DMS 273 (cell line): ENCODE data around the gene PLAAT5.
"Not testable (repeated sequence)": the region's sequence is repeated elsewhere in the genome, so short reads cannot be mapped to it uniquely, and the experiment has no call there.

ENCODE experiments used
- DNase-seq: peaks from one replicate; lab custom pipeline; 2025; ENCODE audit not compliant: unreplicated experiment; lab: John Stamatoyannopoulos, UW

PLAAT5 gene

DNA sequence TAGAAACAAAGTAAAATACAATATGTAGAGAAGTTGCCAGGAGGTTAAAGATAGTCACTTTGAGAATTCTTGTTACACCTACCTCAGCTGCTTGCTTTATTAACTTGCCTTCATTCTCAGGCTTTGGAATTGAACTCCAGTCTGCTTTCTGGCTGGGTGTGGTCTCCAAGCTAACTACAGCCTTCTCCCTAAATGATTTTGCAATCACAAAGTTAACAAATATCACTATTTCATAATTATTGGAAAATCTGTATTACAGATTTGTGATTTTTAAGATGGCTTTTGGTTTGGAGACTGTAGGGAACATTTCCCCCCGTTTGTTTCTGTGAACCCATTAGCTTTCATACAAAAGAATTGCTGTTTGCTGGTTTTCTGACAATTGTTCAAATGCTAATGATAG is 2.2 kb downstream of the PLAAT5 start:
- DNase-seq, result no peak

DNA sequence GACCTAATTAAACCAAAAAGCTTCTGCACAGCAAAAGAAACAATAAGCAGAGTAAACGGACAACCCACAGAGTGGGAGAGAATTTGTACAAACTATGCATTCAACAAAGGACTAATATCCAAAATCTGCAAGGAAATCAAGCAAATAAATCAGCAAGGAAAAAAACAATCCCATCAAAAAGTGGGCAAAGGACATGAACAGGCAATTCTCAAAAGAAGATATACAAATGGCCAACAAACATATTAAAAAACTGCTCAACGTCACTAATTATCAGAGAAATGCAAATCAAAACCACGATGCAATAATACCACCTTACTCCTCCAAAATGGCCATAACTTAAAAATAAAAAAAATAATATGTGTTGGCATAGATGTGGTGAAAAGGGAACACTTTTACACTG is 5.2 kb downstream of the PLAAT5 start:
- DNase-seq, result no peak

DNA sequence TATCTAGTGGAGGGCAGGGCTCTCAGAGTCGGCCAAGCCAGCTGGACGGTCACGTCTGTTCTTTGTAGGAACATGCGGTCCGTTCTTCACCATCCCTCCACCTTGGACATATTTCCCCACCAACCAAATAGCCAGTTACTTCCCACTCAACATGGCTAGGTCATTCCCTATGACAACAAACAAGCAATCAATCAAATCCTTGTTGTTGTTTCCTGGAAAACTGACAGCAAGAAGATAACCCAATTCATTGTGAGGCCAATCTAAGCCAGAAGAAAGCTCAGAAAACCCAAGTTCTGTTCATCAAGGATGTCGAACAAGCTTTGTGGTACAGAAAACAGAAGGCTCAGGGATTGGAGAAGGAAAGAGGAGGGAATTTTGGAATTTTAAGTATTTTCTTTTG is 10.9 kb downstream of the PLAAT5 start:
- DNase-seq, result no peak

- peak; percentile 78 for DNase-seq
Measured at GRCh38 chr11:63478896-63479295, 12.1 kb downstream of the PLAAT5 start.

DNA sequence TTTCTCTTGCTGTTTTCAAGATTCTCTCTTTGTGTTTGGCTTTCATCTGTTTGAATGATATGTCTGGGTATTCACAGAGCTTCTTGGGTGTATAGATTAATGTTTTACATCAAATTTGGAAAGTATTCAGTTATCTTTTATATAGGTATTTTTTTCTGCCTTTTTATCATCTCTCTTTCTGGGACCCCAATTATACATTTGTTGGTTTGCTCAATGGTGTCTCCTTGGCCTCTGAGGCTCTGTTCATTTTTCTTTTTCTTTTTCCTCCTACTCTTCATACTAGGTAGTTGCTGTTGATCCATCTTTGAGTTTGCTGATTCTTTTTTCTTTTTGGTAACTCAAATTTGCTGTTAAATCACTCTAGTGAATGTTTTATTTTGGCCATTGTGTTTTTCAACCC is 14.3 kb downstream of the PLAAT5 start:
- no peak for DNase-seq

GRCh38 chr11:63472372-63472771 is 18.6 kb downstream of the PLAAT5 start:
- DNase-seq, result no peak

GRCh38 chr11:63470311-63470710 is 20.7 kb downstream of the PLAAT5 start:
- DNase-seq, result no peak

DNA sequence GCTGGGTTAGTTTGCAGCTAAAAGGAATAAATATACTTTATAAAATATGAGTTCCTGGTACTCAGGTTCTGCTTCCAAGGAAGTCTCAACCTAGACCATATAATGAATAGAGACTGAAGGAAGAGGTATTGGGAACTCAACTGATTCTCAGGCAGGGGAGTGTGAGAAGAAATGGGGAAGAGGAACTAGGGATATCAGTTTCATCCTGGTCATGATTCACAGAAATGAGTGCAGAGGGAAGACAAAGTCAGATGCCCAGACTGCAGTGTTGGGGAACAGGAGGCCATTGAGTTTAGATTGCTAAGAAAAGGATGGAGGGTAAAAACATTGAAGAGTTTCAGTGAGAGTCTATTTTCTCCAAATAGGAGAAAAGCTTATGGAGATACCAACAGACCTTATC is 28.8 kb downstream of the PLAAT5 start:
- DNase-seq, result no peak

- DNase-seq, result no peak
Measured at GRCh38 chr11:63459586-63459985, 31.4 kb downstream of the PLAAT5 start.

- DNase-seq, result no peak
Measured at GRCh38 chr11:63448646-63449045, 42.3 kb downstream of the PLAAT5 start.

- no peak for DNase-seq
Measured at GRCh38 chr11:63445720-63446119, 45.2 kb downstream of the PLAAT5 start.

DNA sequence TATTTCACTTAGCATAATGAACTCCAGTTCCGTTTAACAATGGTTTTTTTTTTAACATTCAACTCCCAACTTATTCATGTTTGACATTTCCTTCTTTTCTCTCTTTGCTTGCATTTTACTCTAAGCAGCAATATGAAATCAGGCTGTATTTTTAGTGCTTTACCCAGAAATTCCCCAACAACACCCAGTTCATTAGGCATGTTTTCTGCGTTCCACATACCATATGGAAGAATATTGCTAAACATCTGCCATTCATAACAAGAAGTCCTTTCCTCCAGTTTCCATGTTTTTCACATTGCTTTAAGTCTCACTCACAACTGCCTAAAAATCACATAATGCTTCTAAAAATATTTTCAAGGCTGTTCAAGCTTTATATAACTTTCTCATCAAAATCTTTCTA is 45.8 kb downstream of the PLAAT5 start:
- no peak for DNase-seq

DNA sequence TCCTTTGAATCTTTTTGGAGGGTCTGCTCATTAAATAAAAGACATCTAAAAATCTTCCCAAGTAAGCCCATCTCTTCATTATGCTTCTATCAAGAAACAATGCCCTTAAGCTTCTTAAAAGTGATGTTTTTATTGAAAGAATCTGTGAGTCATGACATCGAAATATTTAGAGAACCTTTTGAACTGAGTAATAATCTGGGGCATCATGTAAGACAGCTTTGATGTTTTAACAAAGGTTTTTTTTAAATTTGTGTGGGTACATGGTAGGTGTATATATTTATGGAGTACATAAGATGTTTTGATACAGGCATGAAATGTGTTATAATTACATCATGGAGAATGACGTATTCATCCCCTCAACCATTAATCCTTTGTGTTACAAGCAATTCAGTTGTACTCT is 46.8 kb downstream of the PLAAT5 start:
- no peak for DNase-seq

DNA sequence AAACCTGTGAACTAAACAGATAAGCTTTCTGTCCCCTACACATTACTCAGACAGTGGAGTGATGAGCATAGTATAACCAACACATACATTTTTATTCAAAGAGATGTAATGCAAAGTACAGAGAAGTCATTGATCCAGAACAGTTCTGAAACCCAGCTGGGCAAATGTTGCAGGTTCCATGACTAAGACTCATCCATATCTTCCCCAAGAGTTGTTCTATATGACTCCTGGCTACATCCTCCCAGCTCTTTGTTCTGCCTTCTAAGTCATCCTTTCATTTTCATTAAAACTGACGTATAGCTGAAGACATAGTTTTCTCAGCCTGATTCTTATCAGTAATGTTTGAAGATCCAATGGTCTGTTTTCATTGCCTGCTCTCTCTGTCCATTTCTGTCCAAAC is 47.3 kb downstream of the PLAAT5 start:
- DNase-seq, result no peak

DNA sequence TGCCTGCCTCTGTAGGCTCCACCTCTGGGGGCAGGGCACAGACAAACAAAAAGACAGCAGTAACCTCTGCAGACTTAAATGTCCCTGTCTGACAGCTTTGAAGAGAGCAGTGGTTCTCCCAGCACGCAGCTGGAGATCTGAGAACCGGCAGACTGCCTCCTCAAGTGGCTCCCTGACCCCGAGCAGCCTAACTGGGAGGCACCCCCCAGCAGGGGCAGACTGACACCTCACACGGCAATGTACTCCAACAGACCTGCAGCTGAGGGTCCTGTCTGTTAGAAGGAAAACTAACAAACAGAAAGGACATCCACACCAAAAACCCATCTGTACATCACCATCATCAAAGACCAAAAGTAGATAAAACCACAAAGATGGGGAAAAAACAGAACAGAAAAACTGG is 55.1 kb downstream of the PLAAT5 start:
- not testable (repeated sequence) for DNase-seq

DNA sequence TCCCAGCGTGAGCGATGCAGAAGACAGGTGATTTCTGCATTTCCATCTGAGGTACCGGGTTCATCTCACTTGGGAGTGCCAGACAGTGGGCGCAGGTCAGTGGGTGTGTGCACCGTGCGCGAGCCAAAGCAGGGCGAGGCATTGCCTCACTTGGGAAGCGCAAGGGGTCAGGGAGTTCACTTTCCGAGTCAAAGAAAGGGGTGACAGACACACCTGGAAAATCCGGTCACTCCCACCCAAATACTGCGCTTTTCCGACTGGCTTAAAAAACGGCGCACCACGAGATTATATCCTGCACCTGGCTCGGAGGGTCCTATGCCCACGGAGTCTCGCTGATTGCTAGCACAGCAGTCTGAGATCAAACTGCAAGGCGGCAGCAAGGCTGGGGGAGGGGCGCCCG is 55.6 kb downstream of the PLAAT5 start:
- DNase-seq, result not testable (repeated sequence)

DNA sequence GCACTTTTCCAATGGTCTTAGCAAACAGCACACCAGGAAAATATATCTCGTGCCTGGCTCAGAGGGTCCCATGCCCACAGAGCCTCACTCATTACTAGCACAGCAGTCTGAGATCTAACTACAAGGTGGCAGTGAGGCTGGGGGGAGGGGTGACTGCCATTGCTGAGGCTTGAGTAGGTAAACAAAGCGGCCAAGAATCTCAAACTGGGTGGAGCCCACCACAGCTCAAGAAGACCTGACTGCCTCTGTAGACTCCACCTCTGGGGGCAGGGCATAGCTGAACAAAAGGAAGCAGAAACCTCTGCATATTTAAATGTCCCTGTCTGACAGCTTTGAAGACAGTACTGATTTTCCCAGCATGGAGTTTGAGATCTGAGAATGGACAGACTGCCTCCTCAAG is 60.2 kb downstream of the PLAAT5 start:
- not testable (repeated sequence) for DNase-seq

- no peak for DNase-seq
Measured at GRCh38 chr11:63427971-63428508, 62.9 kb downstream of the PLAAT5 start.

GRCh38 chr11:63417174-63417852 is 73.7 kb downstream of the PLAAT5 start:
- DNase-seq, result no peak
